GM21515 (cell line): ENCODE data around the gene SLC48A1.

ENCODE experiments used
- ATAC-seq: cut with Tn5 transposase; IDR thresholded peaks from one replicate; pipeline ENCODE4 v1.9.1; 2021; ENCODE audit not compliant: unreplicated experiment

SLC48A1 gene

GRCh38 chr12:47821346-47821706 is 48.3 kb downstream of the SLC48A1 start:
- no peak for ATAC-seq

DNA sequence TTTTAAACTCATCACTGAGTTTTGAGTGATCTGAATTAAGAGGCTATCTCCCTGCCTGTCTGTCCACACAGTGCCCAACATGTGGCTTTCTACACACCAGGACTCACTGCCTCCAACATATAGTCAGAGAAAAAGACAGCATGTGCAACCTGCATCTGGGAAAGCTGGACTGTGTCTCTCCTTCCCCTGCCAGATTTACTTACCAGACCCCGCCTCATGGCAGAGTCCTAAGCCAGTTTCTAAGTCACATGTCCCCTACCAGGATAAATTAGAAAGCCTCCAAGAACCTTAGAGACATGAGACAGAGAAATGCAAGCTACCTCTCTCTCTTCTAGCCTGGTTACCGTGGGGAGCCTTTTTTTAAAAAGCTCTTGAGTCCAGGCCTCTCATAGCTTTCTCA is 49.4 kb downstream of the SLC48A1 start:
- no peak for ATAC-seq

- ATAC-seq: no peak
Observed at GRCh38 chr12:47822863-47823262, 49.8 kb downstream of the SLC48A1 start.

DNA sequence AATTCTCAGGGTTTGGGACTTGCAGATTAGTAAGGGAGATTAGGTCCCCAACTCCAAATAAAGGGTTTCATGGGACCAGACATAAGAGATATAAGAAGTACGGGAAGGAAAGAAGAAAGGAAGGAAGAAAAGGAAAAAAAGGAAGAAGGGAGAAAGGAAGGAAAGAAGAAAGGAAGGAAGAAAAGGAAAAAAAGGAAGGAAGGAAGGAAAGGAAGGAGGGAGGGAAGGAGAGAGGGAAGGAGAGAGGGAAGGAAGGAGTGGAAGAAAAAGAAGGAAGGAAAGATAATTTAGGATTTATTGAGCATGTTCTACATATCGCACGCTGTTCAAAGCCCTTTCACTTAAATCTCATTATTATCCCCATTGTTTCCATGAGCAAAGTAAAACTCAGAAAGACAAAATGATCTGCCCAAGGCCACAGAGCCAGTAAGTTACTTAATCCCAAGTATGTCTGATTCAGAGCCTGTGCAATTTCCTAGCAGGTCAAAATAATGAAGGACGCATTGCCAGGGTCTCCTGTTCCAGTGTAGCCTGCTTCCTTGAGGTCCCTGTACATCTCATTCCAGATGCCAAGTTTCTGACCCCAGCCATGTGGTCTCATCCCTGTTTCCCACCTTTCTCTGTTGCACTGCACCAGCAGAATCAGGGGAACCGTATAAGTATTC is 50.5 kb downstream of the SLC48A1 start:
- no peak for ATAC-seq

GRCh38 chr12:47824198-47824597 is 51.2 kb downstream of the SLC48A1 start:
- ATAC-seq: no peak

DNA sequence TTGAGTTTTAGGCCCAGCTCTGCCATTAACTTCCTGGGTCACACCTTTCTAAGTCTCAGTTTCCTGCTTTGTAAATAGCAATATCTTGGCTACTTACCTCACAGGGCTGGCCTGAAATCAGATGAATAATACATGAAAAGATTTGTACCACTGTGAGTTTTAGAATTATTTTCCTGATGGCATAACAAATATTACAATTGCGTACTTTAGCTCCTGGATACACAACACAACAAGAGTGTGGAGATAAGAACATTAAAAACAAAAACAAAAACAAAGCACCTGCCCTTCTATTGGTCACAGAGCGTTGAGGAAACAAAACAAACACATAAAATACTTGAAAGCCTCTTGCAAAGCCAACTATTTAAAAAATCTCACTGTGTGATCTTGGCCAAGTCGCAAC is 51.6 kb downstream of the SLC48A1 start:
- no peak for ATAC-seq

DNA sequence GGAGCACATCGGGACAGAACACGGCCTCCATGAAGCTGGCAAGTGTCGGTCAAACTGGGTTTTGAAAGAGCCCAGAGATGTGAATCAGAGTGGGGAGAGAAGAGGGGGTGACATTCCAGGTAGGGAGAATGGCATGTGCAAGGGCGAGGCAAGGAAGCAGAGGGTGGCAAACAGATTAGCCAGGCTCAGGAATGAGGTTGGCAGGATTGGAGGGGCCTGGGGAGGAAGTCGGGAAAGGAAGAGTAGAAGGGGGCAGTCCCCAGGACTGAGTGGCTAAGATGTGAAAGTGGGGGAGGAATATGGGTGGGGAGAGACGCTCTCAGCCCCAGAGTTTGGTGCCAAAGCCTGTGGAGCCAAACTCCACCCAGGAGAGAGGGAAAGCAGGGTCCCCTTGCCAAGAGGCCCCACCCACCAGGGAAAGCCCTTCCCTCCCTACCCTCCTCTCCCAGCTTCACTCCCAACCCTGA is 52.2 kb downstream of the SLC48A1 start:
- ATAC-seq: no peak

DNA sequence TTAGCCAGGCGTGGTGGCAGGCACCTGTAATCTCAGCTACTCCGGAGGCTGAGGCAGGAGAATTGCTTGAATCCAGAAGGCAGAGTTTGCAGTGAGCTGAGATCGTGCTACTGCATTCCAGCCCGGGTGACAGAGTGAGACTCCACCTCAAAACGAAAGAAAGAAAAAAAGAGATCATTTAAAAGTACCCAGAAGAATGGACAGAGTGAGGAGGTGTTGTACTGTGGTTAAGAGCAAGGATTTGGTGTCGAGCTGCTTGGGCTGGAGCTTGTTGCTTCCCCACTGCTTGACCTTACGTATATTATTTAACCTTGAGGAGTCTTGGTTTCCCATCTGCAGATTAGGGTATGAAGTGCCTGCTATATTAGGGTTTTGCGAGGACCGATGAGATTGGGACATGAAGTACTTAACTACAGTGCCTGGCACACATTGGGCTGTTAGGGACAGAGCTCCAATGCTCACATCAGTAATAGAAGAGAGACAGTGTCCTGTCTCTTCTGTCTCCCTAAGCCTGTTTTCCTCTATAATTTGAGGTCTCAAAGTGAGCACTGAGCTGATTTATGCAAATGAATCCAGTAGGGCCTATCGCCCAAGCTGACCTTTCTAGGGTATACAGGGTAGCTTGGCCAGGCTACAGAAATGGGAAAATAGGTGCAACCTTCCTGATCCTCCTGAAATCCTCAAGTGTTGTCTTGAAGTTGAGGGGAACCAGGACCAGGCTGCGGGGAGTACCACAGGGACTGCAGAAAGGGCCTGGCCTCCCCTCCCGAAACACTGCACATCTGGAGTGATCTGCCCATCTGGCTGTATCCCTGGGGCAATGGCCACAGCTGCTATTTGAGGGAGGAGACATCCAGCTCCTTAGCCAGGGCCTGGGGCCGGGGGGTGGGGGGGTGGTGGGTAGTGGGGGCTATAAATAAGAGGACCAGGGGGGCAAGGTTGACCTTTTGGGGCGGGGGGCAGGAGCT is 55.3 kb downstream of the SLC48A1 start:
- no peak for ATAC-seq

- no peak for ATAC-seq
Observed at GRCh38 chr12:47828976-47829482, 56.0 kb downstream of the SLC48A1 start.

GRCh38 chr12:47829584-47829983 is 56.5 kb downstream of the SLC48A1 start:
- no peak for ATAC-seq
